ENCODE measurements around the gene PTOV1.

PTOV1 gene

DNA sequence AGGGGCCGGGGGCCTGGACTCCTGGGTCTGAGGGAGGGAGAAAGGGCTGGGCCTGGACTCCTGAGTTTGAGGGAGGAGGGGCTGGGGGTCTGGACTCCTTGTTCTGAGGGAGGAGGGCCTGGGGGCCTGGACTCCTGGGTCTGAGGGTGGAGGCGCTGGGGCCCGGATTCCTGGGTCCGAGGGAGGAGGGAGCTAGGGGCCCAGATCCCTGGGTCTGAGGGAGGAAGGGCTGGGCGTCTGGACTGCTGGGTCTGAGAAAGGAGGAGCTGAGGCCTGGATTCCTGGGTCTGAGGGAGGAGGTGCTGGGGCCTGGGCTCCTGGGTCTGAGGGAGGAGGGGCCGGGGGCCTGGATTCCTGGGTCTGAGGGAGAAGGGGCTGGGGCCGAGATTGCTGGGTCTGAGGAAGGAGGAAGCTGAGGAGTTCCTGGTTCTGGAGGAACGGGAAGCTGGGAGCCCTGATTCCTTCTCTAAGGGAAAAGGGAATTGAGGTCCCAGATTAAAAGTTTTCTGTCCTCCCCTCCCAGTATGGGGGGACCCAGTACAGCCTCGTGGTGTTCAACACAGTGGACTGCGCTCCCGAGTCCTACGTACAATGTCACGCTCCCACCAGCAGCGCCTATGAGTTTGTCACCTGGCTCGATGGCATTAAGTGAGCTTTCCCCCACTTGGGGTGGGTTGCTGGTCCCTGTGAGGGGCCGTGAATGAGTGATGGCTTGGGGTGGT is 32.1 kb upstream of the PTOV1 start:
- DNase-seq = peak; percentile 56

GRCh38 chr19:49819452-49820115 is 31.4 kb upstream of the PTOV1 start:
- peak; percentile 24 for DNase-seq

GRCh38 chr19:49820125-49820524 is 30.8 kb upstream of the PTOV1 start:
- peak; percentile 22 for DNase-seq

DNA sequence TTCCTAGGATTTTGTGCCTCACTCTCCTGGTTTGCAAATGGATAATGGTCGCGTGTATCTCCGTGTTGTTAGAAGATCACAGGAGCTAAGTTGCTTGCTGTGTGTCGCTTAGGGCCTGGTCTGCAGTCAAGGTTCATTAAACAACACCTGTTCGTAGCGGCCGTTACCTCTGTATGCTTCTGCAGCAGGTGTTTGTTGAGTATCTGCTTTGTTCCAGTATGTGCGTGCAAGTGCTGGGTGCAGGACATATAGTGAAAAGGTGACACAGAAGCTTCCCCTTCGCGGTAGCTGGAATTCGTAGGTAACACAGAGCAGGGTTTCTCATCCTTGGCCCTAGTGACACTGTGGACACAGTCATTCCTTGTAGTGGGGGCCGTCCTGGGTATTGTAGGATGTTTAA is 27.5 kb upstream of the PTOV1 start:
- peak; percentile 97 for DNase-seq

DNA sequence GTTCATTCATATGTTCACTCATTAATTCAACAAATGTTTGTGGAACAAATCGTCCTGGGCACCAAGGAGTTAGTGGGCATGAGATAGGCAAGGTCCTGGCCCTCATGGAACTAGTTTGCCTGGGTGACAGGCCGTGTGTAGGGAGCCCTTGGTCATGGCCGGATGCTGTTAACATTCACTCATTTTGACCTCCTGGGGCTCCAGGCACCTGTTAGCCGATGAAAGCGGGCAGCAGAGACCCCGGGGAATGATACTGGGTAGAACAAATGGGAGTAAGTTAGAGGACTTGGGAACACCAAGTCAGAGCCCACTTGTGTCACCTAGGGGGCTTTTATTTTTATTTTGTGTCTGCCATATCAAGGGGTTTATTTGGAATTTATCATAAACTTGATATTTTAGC is 26.3 kb upstream of the PTOV1 start:
- DNase-seq = no peak

DNA sequence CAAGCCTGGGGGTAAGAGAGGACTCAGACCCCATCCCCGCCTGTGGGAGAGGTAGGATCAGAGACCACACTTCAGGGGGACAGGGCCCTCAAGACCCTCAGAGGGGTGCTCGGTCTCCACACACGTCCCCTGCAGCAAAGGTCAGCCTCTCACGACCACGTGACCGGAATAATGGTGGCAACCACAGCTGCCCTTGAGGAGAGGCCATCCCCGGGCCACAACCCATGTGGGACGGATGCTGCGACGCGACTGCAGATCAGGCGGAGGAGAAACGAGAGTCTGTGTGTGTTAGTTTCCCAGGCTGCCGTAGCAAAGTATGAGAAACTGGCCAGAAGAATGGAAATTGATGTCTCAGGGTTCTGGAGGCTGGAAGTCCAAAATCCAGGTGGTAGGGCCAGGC is 23.9 kb upstream of the PTOV1 start:
- no peak for DNase-seq

DNA sequence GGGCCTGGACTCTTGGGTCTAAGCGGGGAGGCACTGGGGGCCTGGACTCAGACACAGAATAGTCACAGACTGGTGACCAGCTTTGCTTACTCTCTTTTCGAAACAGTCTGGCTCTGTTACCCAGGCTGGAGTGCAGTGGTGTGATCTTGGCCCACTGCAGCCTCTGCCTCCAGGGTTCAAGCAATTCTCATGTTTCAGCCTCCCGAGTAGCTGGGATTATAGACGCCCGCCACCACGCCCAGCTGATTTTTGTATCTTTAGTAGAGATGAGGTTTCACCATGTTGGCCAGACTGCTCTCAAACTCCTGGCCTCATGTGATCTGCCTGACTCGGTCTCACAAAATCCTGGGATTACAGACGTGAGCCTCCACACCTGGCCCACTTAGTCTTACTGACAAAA is 21.8 kb upstream of the PTOV1 start:
- DNase-seq = no peak

DNA sequence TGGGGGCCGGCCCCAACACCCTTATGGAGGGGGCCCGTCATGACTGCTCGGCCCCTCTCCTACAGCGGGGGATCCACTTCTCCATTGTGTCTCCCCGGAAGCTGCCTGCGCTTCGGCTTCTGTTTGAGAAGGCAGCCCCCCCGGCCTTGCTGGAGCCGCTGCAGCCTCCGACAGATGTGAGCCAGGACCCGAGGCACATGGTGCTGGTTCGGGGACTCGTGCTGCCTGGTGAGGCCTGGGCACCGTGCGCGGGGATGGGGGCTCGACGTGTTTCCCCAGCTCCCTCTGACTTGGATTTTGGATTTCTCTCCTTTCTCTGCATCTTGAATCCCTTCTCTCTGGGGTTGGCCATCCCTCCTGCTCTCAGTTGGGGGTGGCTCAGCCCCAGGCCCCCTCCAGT is 21.2 kb upstream of the PTOV1 start:
- no peak for DNase-seq

DNA sequence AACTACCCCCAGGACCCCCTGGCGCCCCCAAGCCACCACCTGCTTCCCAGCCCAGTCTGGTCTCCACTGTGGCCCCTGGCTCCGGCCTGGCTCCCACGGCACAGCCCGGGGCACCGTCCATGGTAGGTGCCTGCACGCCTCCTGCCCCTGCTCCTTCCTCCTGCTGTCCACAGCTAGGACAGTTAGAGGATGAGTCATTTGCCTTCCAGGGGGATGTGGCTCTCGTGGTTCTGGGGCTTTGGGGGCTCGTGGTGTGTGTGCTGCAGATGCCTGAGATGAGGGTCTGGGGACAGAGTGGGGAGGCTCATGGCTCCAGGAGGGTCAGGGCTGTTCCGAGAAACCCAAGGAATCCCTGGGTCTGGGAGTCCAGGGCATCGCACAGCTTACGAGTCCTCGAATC is 20.2 kb upstream of the PTOV1 start:
- DNase-seq = no peak

DNA sequence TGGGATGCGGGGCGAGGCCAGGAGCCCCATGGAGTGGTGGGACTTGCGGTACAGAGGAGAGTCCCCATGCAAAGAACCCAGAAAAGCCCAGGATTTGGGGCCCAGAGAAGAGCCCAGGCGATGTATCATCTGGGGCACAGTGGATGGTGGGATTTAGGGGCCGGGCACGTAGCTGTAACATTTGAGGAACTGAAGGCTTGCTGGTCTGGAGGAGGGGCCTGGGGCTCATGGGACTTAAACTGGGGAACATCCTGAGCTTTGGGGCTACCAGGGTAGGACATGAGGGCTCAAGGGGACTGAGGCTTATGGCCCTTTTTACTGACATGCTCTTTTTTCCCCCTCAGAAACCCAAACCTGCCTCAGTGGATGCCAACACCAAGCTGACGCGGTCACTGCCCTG is 19.4 kb upstream of the PTOV1 start:
- DNase-seq = no peak

- DNase-seq = no peak
Measured at GRCh38 chr19:49832556-49832955, 18.4 kb upstream of the PTOV1 start.

- no peak for DNase-seq
Measured at GRCh38 chr19:49833599-49833998, 17.4 kb upstream of the PTOV1 start.

DNA sequence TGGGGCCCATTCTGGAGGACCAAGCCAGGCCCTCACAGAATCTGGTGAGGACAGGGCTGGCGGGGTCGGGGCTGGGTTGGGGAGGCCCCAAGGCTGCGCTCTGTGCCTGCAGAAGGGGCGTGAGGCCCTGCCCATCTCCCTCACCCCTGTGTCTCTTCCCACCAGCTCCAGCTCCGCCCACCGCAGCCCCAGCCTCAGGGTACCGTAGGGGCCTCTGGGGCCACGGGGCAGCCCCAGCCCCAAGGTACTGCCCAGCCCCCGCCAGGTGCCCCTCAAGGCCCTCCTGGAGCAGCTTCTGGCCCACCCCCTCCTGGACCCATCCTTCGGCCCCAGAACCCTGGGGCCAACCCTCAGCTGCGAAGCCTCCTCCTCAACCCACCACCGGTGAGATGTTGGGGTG is 15.4 kb upstream of the PTOV1 start:
- no peak for DNase-seq

DNA sequence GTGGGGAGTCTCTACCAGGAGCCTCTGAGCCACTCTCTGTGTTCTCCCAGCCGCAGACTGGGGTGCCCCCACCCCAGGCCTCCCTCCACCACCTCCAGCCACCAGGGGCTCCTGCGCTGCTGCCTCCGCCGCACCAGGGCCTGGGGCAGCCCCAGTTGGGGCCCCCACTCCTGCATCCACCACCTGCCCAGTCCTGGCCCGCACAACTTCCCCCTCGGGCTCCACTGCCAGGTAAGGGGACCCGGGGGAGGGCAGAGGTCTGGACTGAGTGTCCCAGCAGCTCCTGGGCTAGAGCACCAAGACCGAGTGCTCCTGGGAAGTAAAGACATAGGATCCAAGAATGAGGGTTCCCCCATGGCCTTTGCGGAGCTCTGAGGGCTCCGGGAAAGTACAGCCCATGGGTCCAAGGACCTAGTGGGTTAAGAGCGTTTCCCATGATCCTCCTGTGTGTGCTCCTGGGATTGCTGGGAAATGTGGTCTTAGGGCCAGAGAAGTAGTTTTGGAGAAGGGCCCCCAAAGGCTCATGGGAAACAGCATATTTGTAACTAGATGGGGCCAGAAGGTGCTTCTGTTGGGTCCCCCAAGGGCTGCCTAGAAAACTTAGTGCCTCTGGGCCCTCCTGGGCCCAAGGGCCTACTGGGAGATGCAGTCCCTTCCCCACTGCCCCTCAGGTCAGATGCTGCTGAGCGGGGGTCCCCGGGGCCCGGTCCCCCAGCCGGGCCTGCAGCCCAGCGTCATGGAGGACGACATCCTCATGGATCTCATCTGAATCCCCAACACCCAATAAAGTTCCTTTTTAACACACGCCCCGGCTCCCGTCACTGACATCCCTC is 14.6 kb upstream of the PTOV1 start:
- DNase-seq = no peak

- no peak for DNase-seq
Measured at GRCh38 chr19:49837009-49837310, 14.0 kb upstream of the PTOV1 start.

GRCh38 chr19:49837425-49837824 is 13.5 kb upstream of the PTOV1 start:
- DNase-seq = no peak

GRCh38 chr19:49838885-49839588 is 11.9 kb upstream of the PTOV1 start:
- DNase-seq = no peak

DNA sequence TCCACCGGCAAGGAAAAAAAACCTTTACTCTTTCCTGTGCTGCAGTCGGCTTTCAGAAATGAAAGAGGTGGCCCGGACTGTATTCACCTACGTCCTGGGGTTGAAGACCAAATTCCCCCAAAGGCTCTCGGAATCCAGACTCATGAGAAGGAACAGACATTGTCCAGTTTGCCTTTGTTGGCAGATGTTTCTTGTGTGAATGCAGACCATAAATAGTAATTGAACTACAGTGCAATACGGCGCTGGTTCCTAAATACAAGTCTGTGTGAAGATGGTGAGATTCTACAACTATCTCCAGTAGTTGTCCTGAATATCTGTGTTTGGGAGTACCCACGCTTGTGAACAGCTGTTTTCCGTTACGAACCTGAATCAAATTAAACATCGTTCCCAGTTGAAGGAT is 11.2 kb upstream of the PTOV1 start:
- no peak for DNase-seq

DNA sequence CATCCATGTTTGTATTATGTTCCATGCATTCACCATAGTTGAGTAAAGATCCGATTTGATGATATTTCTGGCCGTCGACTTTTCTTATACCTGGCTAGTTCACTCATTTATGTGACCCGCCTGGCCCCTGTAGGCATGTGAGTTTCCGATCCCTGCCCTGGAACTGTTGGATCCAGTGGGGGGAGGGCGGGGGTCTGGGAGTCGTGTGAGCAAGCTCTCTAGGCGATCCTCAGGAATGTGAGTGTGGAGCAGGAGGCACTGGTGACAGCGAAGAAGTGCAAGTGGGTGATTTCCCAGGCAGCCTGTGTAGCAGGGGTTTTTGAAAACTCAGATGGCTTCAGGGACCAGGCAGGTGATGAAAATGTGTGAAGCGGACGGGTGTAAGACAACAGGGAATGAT is 10.6 kb upstream of the PTOV1 start:
- no peak for DNase-seq

DNA sequence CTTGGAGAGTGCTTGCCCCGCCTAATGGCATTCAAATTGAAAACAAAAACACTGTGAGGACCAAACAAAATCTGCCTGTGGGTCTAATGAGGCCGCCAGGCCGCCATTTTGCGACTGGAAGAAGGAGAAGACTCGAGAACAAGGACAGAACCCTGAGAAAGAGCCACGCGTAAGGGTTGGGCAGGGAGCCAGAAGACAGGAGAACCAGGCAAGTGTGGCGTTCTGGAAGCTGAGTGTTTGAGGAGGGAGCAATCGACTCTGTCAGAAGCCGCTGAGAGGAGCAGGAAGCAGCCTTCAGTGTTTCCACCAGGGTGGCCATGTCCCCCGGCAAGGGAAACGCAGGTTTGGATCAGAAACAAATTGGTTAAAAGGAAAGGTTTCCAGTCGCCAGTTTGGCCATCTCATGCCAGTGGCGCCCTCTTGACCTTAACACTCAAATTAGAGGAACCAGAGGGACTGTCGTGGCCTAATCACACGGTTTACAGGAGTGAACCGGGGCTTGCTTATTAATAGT is 10.2 kb upstream of the PTOV1 start:
- no peak for DNase-seq

- no peak for DNase-seq
Measured at GRCh38 chr19:49843265-49843664, 7.7 kb upstream of the PTOV1 start.

DNA sequence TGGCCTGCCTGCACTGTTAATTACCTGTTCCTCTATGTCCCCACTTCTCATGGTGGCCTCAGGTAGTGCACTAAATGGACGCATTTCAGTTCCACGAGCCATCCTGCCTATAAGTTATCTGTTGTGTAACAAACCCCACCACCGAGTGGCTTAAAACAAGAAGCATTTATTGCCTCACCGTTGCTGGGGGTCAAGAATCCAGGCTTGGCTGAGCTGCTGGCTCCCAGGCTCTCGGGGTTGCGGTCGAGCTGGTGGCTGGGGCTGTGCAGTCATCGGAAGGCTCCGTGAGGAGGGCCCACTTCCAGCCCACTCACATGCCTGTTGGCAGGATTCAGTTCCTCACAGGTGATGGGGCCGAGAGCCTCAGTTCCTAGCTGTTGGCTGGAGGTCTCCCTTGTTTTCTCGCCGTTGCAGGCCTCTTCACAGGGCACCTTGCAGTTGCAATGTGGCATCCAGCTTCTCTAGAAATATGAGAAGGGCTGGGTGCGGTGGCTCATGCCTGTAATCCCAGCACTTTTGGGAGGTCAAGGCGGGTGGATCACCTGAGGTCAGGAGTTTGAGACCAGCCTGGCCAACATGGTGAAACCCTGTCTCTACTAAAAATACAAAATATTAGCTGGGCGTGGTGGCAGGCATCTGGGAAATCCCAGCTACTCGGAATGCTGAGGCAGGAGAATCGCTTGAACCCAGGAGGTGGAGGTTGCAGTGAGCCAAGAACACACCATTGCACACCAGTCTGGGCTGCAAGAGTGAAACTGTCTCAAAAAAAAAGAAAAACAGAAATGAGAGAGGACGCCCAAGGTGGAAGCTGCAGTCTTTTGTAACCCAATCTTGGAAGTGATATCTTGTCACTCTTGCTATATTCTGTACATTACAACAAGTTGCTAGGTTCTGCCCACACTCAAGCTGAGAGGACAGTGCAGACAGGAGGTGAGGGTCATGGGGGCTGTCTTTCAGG is 6.5 kb upstream of the PTOV1 start:
- no peak for DNase-seq
